Parathyroid adenoma (tissue), 2 donors: ENCODE measurements around the gene GRIK4.
"Not testable (repeated sequence)": the region's sequence is repeated elsewhere in the genome, so short reads cannot be mapped to it uniquely, and the experiment has no call there.

Source experiments
- H2AFZ ChIP-seq: fragments of 300-600 bp; sonication (generic); one replicate; pipeline ENCODE4 v1.7.0; 2017; ENCODE audit warnings: antibody characterized with exemption, mild to moderate bottlenecking
- H3K27ac ChIP-seq: fragments of 300-600 bp; sonication (generic); one replicate; pipeline ENCODE4 v1.7.0; 2017
- H3K27me3 ChIP-seq: fragments of 300-600 bp; sonication (generic); one replicate; pipeline ENCODE4 v1.7.0; 2017; ENCODE audit warnings: low read length; ENCODE audit not compliant: control insufficient read depth, insufficient read depth
- H3K36me3 ChIP-seq: fragments of 300-600 bp; sonication (generic); one replicate; pipeline ENCODE4 v1.7.0; 2017; ENCODE audit warnings: low read length; ENCODE audit not compliant: control insufficient read depth, insufficient read depth
- H3K4me1 ChIP-seq: fragments of 300-600 bp; sonication (generic); one replicate; pipeline ENCODE4 v1.7.0; 2017; ENCODE audit warnings: control low read depth
- H3K4me2 ChIP-seq: fragments of 300-600 bp; sonication (generic); one replicate; pipeline ENCODE4 v1.7.0; 2017; ENCODE audit warnings: low read length
- H3K4me3 ChIP-seq: fragments of 300-600 bp; sonication (generic); one replicate; pipeline ENCODE4 v1.7.0; 2017; ENCODE audit warnings: low read depth, low read length
- H3K79me2 ChIP-seq: fragments of 300-600 bp; sonication (generic); one replicate; pipeline ENCODE4 v1.7.0; 2017; ENCODE audit warnings: control low read depth
- H3K9ac ChIP-seq: fragments of 300-600 bp; sonication (generic); one replicate; pipeline ENCODE4 v1.7.0; 2017; ENCODE audit warnings: mild to moderate bottlenecking
- H3K9me3 ChIP-seq: fragments of 300-600 bp; sonication (generic); one replicate; pipeline ENCODE4 v1.7.0; 2017; ENCODE audit warnings: low read length; ENCODE audit not compliant: control insufficient read depth
- CTCF ChIP-seq: fragments of 300-600 bp; sonication (generic); IDR thresholded peaks from one replicate; pipeline ENCODE4 v1.7.0; 2017; ENCODE audit warnings: antibody characterized with exemption, mild to moderate bottlenecking
- donor health status: primary hyperparathyroidism.

The GRIK4 gene

GRCh38 chr11:120615391-120615790 lies 103.8 kb downstream of the GRIK4 start:
- Histone ChIP-seq H3K4me1 (no peaks in the 10 kb centered on the region), H3K9me3 (no peaks in the 10 kb centered on the region), H3K9ac (no peak overlapping the region), H3K27ac (no peak overlapping the region), H3K27me3 (no peaks in the 10 kb centered on the region), H2AFZ (no peak overlapping the region), H3K4me3 (no peak overlapping the region), H3K79me2 (no peaks in the 10 kb centered on the region), H3K4me2 (no peak overlapping the region), H3K36me3 (no peaks in the 10 kb centered on the region)
- no peak for TF ChIP-seq CTCF

- TF ChIP-seq CTCF = no peak
Measured at GRCh38 chr11:120618399-120618798, 106.9 kb downstream of the GRIK4 start.

GRCh38 chr11:120622189-120622875 lies 110.8 kb downstream of the GRIK4 start:
- Histone ChIP-seq H3K27ac (no peak overlapping the region), H3K4me1 (no peaks in the 10 kb centered on the region)

More at GRCh38 chr11:120618399-120618798, 106.9 kb downstream of the GRIK4 start:
- H3K79me2 ChIP-seq = no peaks in the 10 kb centered on the region
- H3K4me2 ChIP-seq = no peak overlapping the region
- H2AFZ ChIP-seq = no peak overlapping the region
- H3K4me3 ChIP-seq = no peak overlapping the region
- H3K36me3 ChIP-seq = no peaks in the 10 kb centered on the region
- H3K27me3 ChIP-seq = no peaks in the 10 kb centered on the region
- H3K9ac ChIP-seq = no peak overlapping the region
- H3K9me3 ChIP-seq = no peaks in the 10 kb centered on the region
- H3K4me1 ChIP-seq = no peaks in the 10 kb centered on the region
- H3K27ac ChIP-seq = no peak overlapping the region

GRCh38 chr11:120624992-120625391 lies 113.4 kb downstream of the GRIK4 start:
- not testable (repeated sequence) for H3K9ac ChIP-seq, H3K27me3 ChIP-seq, H3K27ac ChIP-seq, H2AFZ ChIP-seq, H3K4me3 ChIP-seq, H3K79me2 ChIP-seq, H3K4me2 ChIP-seq, H3K36me3 ChIP-seq, H3K9me3 ChIP-seq, H3K4me1 ChIP-seq

More at GRCh38 chr11:120622189-120622875, 110.8 kb downstream of the GRIK4 start:
- TF ChIP-seq CTCF = no peak
- H2AFZ ChIP-seq = no peak overlapping the region
- no peaks in the 10 kb centered on the region for H3K9me3 ChIP-seq
- no peaks in the 10 kb centered on the region for H3K36me3 ChIP-seq
- no peaks in the 10 kb centered on the region for H3K79me2 ChIP-seq
- H3K9ac ChIP-seq = no peak overlapping the region
- no peak overlapping the region for H3K4me2 ChIP-seq
- H3K4me3 ChIP-seq = no peak overlapping the region
- no peaks in the 10 kb centered on the region for H3K27me3 ChIP-seq

GRCh38 chr11:120625565-120625964 lies 114.0 kb downstream of the GRIK4 start:
- Histone ChIP-seq H3K27ac (no peak overlapping the region), H3K9ac (no peak overlapping the region), H3K9me3 (no peaks in the 10 kb centered on the region), H3K4me3 (no peak overlapping the region), H3K36me3 (no peaks in the 10 kb centered on the region), H3K27me3 (no peaks in the 10 kb centered on the region), H2AFZ (no peak overlapping the region), H3K79me2 (no peaks in the 10 kb centered on the region), H3K4me1 (no peaks in the 10 kb centered on the region), H3K4me2 (no peak overlapping the region)
- no peak for TF ChIP-seq CTCF
